Measurements from ENCODE around the gene PSMG3. TPM values are rescaled to one million over a fixed set of nuclear protein-coding genes. Genes with fewer than 3 reads are reported as not detected.

Gene PSMG3
- total RNA-seq, 2 experiments from 2014 or later: 13.3 to 13.8 TPM

DNA sequence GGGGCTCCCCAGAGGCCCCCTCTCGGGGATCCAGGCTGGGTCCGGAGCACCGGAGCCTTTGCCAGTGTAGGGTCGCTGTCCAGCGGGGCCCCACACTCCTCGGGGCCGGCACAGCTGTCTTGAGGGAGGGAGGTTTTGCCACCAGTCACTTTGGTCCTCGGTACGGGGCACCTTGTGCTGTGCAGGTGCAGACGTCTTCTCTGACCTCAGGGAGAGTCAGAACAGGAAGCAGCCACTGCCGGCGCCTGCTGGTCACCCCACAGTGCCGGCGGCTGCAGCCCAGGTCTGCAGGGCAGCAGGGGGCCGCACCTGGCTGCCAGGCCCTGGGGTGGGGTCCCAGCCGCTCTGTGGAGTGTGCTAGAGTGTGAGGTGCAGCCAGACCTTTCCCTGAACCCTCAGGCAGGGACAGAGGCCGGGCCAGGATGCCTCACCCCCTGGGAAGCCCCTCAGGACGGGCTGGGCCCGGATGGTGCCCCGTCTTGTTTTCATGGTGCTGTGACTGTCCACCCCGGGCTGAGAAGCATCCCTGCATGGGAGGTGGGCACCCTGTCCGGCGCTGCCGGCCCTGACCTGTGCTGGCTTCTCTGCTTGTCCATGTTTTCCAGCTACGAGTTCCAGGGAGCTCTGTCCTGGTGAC is 31.2 kb downstream of the PSMG3 start:
- Mint-ChIP-seq H3K27me3 (no peaks in the 10 kb centered on the region), H3K9me3 (no peaks in the 10 kb centered on the region), H3K27ac (no peak overlapping the region), H3K36me3 (ENCODE audit: low read depth) (peaks cover 39% of the 10 kb centered on the region), H3K4me1 (ENCODE audit: low read depth) (peaks cover 8% of the 10 kb centered on the region), H3K4me3 (no peak overlapping the region)
- Histone ChIP-seq H3K27ac (ENCODE audit: low read depth in 1 of 2, low read length in 2 of 2) (no peak overlapping the region), H3K36me3 (ENCODE audit: insufficient read depth, low read length) (peaks cover 68% of the 10 kb centered on the region), H3K4me1 (ENCODE audit: insufficient read depth, low read length) (peaks cover 16% of the 10 kb centered on the region), H3K9me3 (ENCODE audit: control insufficient read depth in 1 of 2, insufficient read depth in 1 of 2, low read length in 2 of 2) (no peaks in the 10 kb centered on the region), H3K27me3 (ENCODE audit: control insufficient read depth in 1 of 2, insufficient read depth in 2 of 2, low read length in 2 of 2) (no peaks in the 10 kb centered on the region), H3K4me3 (ENCODE audit: low read length) (no peak overlapping the region)
- TF ChIP-seq, protein P1, sequence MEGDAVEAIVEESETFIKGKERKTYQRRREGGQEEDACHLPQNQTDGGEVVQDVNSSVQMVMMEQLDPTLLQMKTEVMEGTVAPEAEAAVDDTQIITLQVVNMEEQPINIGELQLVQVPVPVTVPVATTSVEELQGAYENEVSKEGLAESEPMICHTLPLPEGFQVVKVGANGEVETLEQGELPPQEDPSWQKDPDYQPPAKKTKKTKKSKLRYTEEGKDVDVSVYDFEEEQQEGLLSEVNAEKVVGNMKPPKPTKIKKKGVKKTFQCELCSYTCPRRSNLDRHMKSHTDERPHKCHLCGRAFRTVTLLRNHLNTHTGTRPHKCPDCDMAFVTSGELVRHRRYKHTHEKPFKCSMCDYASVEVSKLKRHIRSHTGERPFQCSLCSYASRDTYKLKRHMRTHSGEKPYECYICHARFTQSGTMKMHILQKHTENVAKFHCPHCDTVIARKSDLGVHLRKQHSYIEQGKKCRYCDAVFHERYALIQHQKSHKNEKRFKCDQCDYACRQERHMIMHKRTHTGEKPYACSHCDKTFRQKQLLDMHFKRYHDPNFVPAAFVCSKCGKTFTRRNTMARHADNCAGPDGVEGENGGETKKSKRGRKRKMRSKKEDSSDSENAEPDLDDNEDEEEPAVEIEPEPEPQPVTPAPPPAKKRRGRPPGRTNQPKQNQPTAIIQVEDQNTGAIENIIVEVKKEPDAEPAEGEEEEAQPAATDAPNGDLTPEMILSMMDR (IDR thresholded peaks at IDR 0.05): no peak
- CTCF ChIA-PET: interaction anchor here (0.6 kb wide), 1 partner anchor 26 kb away, joined by 3 read pairs; no protein-coding TSS in a partner anchor
- POLR2A ChIA-PET: no interaction called here
- intact Hi-C loops (cut with DNase I, micrococcal nuclease): no loop called here
- ATAC-seq (ENCODE audit: poor library complexity): no peak
- no peak for DNase-seq

DNA sequence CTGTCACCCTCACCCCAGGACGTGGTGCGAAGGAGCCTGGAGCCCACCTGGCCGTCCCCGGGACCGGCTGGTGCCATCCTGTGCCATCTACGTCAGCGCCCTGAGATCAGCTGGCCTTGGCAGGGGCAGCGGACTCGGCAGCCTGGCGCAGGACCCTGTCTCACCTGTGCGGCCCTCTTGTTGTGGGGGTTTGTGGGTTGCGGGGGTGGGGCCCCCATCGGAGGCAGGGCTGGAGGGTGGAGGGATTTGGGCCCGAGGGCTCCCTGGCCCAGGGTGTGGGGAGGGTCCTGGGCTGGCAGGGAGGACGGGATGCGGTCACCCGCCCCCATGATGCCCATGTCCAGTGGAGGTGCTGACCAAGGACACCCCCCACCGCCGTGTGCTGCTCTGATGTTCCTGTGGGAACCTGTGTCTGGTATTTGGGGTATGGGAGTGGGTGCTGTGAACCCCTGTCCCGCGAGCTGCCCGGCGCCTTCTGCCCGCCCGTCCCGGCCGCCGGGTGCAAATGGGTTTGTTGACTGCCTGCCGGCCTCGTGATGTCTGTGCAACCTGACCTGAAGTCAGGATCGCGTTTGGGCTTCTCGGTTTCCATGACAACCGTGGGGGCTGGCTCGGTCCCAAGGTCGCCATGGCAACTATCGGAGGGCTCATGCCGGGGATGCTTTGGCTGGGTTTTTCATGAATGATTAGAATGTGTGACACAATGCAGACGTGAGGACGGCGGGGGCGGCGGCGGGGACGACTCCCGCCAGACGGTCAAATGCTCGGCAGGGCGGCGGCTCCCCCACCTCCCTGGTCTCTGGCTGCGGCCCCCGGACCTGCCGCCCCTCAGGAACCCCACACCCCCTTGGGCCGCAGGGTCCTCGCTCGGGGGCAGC is 32.1 kb downstream of the PSMG3 start:
- ChIA-PET CTCF (no interaction called here), POLR2A (no interaction called here)
- intact Hi-C loops (cut with DNase I, micrococcal nuclease): no loop called here
- Histone ChIP-seq H3K27me3 (ENCODE audit: control insufficient read depth in 1 of 2, insufficient read depth in 2 of 2, low read length in 2 of 2) (no peaks in the 10 kb centered on the region), H3K9me3 (ENCODE audit: control insufficient read depth in 1 of 2, insufficient read depth in 1 of 2, low read length in 2 of 2) (no peaks in the 10 kb centered on the region), H3K4me1 (ENCODE audit: insufficient read depth, low read length) (peaks cover 25% of the 10 kb centered on the region), H3K36me3 (ENCODE audit: insufficient read depth, low read length) (peaks cover 66% of the 10 kb centered on the region), H3K4me3 (ENCODE audit: low read length) (no peak overlapping the region), H3K27ac (ENCODE audit: low read depth in 1 of 2, low read length in 2 of 2) (no peak overlapping the region)
- peaks cover 43% of the 10 kb centered on the region for H3K36me3 Mint-ChIP-seq (ENCODE audit: low read depth)
- H3K27ac Mint-ChIP-seq: no peak overlapping the region
- peak overlapping the region; percentile 45 for H3K4me3 Mint-ChIP-seq
- TF ChIP-seq, protein P1 (IDR thresholded peaks at IDR 0.05): no peak
- DNase-seq (no peak), ATAC-seq (ENCODE audit: poor library complexity) (no peak)
- H3K4me1 Mint-ChIP-seq (ENCODE audit: low read depth): peaks cover 17% of the 10 kb centered on the region
- no peaks in the 10 kb centered on the region for H3K27me3 Mint-ChIP-seq
- H3K9me3 Mint-ChIP-seq: no peaks in the 10 kb centered on the region

DNA sequence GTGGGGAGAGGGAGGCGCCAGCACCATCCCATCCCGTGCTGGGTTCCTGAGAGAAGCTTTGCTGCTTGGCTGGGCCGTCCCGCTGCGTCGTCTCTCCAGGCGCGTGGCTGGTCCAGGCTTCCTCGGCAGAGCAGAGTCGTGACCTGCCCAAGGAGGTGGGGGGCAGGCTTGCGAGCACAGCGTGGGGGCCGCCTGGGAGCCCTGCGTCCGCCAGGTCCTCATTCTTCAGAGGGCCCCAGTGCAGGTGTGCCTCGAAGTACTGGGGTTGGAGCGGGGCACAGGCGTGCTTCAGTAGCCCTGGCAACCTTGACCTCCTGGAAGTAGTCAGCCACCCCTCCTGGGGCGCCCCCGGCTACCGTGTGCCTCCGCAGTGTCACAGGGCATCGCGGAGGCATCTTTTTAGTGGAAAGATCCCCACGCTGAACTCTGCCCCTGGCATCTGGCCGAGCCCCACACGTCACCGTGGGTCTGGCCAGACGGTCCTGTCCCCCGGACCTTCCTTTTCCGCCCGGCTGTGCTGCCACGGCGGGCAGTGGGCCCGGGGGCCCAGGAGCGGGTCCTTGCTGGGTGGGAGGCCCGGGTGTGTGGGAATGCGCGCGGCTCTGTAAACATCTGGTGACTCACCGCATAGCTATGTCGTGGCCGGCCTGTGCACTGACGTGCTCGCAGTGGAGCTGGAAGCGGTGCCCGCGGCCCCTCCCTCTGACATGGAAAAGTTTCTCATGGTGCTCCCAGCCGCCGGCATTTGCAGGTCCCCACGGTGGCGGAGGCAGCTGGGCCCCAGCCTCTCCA is 32.9 kb downstream of the PSMG3 start:
- POLR2A ChIA-PET: no interaction called here
- no peaks in the 10 kb centered on the region for H3K27me3 ChIP-seq (ENCODE audit: control insufficient read depth in 1 of 2, insufficient read depth in 2 of 2, low read length in 2 of 2)
- TF ChIP-seq, protein P1 (IDR thresholded peaks at IDR 0.05): no peak
- peaks cover 60% of the 10 kb centered on the region for H3K36me3 ChIP-seq (ENCODE audit: insufficient read depth, low read length)
- intact Hi-C loops (cut with DNase I, micrococcal nuclease): no loop called here
- Mint-ChIP-seq H3K4me3 (no peak overlapping the region), H3K4me1 (ENCODE audit: low read depth) (peaks cover 25% of the 10 kb centered on the region), H3K27ac (peak overlapping the region; percentile 55), H3K9me3 (no peaks in the 10 kb centered on the region), H3K36me3 (ENCODE audit: low read depth) (peaks cover 43% of the 10 kb centered on the region), H3K27me3 (no peaks in the 10 kb centered on the region)
- DNase-seq (peak in 1 of 14 experiments; percentile 6), ATAC-seq (ENCODE audit: poor library complexity) (no peak)
- CTCF ChIA-PET: interaction anchor here (1.7 kb wide), 1 partner anchor 19 kb away, joined by 8 read pairs; the partner anchor contains the start of gene TMEM184A
- peaks cover 33% of the 10 kb centered on the region for H3K4me1 ChIP-seq (ENCODE audit: insufficient read depth, low read length)
- no peaks in the 10 kb centered on the region for H3K9me3 ChIP-seq (ENCODE audit: control insufficient read depth in 1 of 2, insufficient read depth in 1 of 2, low read length in 2 of 2)
- H3K27ac ChIP-seq (ENCODE audit: low read depth in 1 of 2, low read length in 2 of 2): no peak overlapping the region
- H3K4me3 ChIP-seq (ENCODE audit: low read length): no peak overlapping the region
